Left lung (tissue), 10 donors: ENCODE measurements around the gene SOX8. TPM values are rescaled to one million over a fixed set of nuclear protein-coding genes. Genes with fewer than 3 reads are reported as not detected.

Experiments used
- ATAC-seq: fragments of 200-7000 bp; cut with Tn5 transposase; one replicate; pipeline ENCODE4 v1.9.1; 2020; ENCODE audit warnings: moderate library complexity
- DNase-seq, 4 donors: peaks; one replicate each; pipeline ENCODE4 v3.0.0-alpha.2; 2013 to 2020
- H3K27ac ChIP-seq, 2 donors: fragments of 200-600 bp; sonication (generic) in 1 of 2; one replicate each; pipeline versions ENCODE4 v1.5.0 to v1.8.0; 2020 to 2021
- H3K27me3 ChIP-seq, 2 donors: fragments of 200-600 bp; sonication (generic) in 1 of 2; one replicate each; pipeline versions ENCODE4 v1.5.0 to v1.8.0; 2020 to 2021
- H3K36me3 ChIP-seq, 2 donors: fragments of 200-600 bp; sonication (generic) in 1 of 2; one replicate each; pipeline versions ENCODE4 v1.5.0 to v1.8.0; 2020 to 2021
- H3K4me1 ChIP-seq, 2 donors: fragments of 200-600 bp; one replicate each; pipeline ENCODE4 v1.8.0; 2021
- H3K4me3 ChIP-seq, 2 donors: fragments of 200-600 bp; sonication (generic) in 1 of 2; one replicate each; pipeline versions ENCODE4 v1.5.0 to v1.8.0; 2020 to 2021; ENCODE audit warnings: mild to moderate bottlenecking in 1 of 2
- H3K9me3 ChIP-seq, 2 donors: fragments of 200-600 bp; sonication (generic) in 1 of 2; one replicate each; pipeline versions ENCODE4 v1.5.0 to v1.8.0; 2020 to 2021
- CTCF ChIP-seq, 2 donors: fragments of 200-600 bp; sonication (generic) in 1 of 2; IDR thresholded peaks; one replicate each; pipeline versions ENCODE4 v1.5.0 to v1.8.0; 2021; ENCODE audit warnings: antibody characterized with exemption in 2 of 2
- intact Hi-C, 2 donors: fragments of 100-400 bp; cut with DNase I; formaldehyde crosslinking; loops; one replicate each; pipeline versions ENCODE4 v1.11.2 to v1.14.2; 2022
- polyA plus RNA-seq, 6 donors: library from polyadenylated mRNA; unstranded; fragments of 120-200 nt; gene quantifications; one replicate each; pipeline ENCODE4 v1.2.1, GENCODE V29; 2013; ENCODE audit not compliant: insufficient read length in 6 of 6
- total RNA-seq, 2 donors: library from RNA; stranded (reverse); fragmentation: NEBNext Ultra II Directional; extraction: Animal tissue kit (Norgen Biotek cat#: 25700); gene quantifications; one replicate each; pipeline ENCODE4 v1.2.1, GENCODE V29; 2021
- donor health status: DM: no; HTN: yes; CAD: no.
- donor health status: DM: no; HTN: no; CAD: no.

Gene SOX8
- total and polyA plus RNA-seq, 8 donors, result 0.26 to 4.1 (median 2.5) TPM

GRCh38 chr16:1010251-1010650, 28.7 kb downstream of the SOX8 start:
- Histone ChIP-seq H3K36me3 (no peaks in the 10 kb centered on the region), H3K27me3 (peaks cover 9 to 70% of the 10 kb centered on the region in 2 donors), H3K4me1 (no peaks in the 10 kb centered on the region), H3K4me3 (no peak overlapping the region), H3K27ac (no peak overlapping the region), H3K9me3 (no peaks in the 10 kb centered on the region)
- DNase-seq (no peak), ATAC-seq (no peak)
- TF ChIP-seq CTCF (IDR thresholded peaks at IDR 0.05), result no peak
- intact Hi-C loops, result no loop called here

- ATAC-seq, result no peak
- H3K36me3 ChIP-seq, result no peaks in the 10 kb centered on the region
- intact Hi-C loops, result no loop called here
- H3K27ac ChIP-seq, result no peak overlapping the region
- no peaks in the 10 kb centered on the region for H3K4me1 ChIP-seq
- H3K9me3 ChIP-seq, result no peaks in the 10 kb centered on the region
- H3K4me3 ChIP-seq, result no peak overlapping the region
- no peak for DNase-seq
- peaks cover 9 to 70% of the 10 kb centered on the region in 2 donors for H3K27me3 ChIP-seq
- no peak for TF ChIP-seq CTCF (IDR thresholded peaks at IDR 0.05)
Measured at GRCh38 chr16:1010815-1011214, 29.2 kb downstream of the SOX8 start.

GRCh38 chr16:1011316-1012082, 29.9 kb downstream of the SOX8 start:
- no peak for ATAC-seq
- no peaks in the 10 kb centered on the region for H3K9me3 ChIP-seq
- no peak overlapping the region for H3K27ac ChIP-seq
- H3K36me3 ChIP-seq, result no peaks in the 10 kb centered on the region
- intact Hi-C loops, result no loop called here
- TF ChIP-seq CTCF (IDR thresholded peaks at IDR 0.05), result no peak
- peaks cover 9 to 64% of the 10 kb centered on the region in 2 donors for H3K27me3 ChIP-seq
- no peaks in the 10 kb centered on the region for H3K4me1 ChIP-seq
- H3K4me3 ChIP-seq, result no peak overlapping the region
- no peak for DNase-seq

DNA sequence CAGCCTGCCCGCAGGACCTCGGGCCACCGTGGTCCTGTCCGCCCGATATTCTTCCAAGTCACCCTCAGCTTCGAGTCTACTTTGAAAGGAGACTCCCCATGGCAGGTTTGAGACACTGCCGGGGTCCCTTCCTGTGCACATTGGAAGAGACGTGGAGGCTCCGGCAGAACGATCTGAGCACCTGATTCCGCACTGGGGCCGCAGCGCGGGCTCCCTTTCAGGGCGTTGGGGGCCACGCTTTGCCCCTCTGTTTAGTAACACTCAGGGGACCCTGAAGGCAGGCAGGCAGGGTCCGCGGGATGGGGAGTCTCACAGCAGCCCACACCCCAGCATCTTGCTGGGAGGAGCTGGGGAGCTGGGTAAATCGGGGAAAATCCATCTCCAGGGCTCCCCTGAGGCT, 30.6 kb downstream of the SOX8 start:
- intact Hi-C loops, result no loop called here
- no peak for ATAC-seq
- TF ChIP-seq CTCF (IDR thresholded peaks at IDR 0.05), result no peak
- Histone ChIP-seq H3K9me3 (no peaks in the 10 kb centered on the region), H3K27me3 (peaks cover 9 to 58% of the 10 kb centered on the region in 2 donors), H3K27ac (no peak overlapping the region), H3K4me1 (no peaks in the 10 kb centered on the region), H3K4me3 (no peak overlapping the region), H3K36me3 (no peaks in the 10 kb centered on the region)
- DNase-seq, result no peak

DNA sequence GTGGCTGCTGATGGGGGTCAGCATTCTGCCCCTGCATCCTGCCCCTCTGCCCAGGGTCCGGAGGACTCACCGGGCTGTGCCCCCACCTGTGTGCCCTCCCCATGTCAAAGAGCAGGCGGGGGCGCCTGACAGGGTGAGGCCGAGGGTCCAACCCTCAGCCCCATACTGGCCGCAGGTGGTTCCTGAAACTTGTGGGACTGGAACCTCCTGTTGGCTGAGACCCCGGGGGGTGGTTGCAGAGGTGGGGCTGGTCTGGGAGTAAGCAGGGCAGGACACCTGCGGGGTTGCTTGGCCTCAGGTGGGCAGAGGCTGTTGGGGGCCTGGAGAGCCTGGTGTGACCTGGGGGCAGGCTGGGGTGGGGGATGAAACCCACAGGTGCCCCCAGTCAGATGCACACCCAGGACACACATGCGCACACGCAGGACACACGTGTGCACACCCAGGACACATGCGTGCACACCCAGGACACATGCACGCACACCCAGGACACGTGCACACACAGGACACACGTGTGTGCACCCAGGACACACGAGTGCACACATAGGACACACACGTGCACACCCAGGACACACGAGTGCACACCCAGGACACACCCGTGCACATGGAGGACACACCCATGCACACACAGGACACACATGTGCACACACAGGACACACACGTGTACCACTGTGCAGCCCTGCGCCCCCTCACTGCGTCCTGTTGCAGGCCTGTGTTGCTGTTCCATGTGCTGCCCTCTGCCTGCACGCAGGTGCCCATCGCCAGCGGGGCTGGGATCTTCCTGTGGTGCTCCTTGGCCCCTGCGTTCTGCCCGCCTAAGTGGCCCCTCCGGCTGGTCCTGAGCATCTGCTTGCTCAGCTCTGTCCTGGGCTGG, 31.4 kb downstream of the SOX8 start:
- Histone ChIP-seq H3K4me3 (no peak overlapping the region), H3K4me1 (no peaks in the 10 kb centered on the region), H3K36me3 (no peaks in the 10 kb centered on the region), H3K27me3 (peaks cover 9 to 50% of the 10 kb centered on the region in 2 donors), H3K27ac (no peak overlapping the region), H3K9me3 (no peaks in the 10 kb centered on the region)
- ATAC-seq, result no peak
- TF ChIP-seq CTCF (IDR thresholded peaks at IDR 0.05), result no peak
- no peak for DNase-seq
- intact Hi-C loops, result no loop called here
